Measurements from ENCODE around the gene CA5B.

CA5B gene

DNA sequence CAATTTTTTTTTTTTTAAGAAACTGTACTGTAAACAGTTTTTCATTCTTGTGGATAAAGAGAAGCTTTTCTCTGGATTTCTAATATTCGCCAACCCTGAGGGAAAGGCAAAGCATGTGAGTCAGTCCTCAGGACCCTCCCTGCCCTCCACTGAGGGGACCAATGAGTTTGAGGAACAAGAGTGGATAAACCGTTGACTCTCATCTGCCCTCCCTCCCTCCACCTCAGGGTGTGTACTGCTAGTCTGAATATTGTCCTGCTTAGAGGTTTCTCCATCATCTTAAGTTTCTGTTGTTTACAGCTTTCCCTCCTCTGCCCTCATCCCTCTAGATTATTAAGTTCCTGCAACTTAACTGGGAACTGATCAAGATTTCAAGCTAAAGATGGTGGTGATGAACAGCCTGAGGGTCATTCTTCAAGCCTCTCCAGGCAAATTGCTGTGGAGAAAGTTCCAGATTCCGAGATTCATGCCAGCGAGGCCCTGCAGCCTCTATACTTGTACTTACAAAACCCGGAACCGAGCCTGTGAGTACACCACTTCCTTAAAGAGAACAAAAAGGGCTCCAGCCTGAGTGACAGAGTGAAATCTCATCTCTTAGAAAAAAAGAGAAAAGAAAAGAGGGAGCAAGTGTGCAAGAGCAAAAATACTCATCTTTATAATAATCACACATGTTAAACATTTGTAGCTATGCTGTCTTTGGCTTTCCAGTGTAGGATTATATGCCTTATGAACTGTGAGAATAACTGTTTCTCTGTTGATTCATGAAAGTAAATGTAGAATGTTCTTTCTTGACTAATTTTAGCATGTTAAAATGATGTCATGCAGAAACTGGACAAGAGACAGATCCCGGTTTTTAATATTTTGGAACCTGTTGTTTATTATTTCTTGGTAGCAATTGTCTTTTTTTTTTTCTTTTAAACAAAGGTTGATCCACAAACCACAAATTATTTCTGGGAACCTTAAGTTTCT is 11.9 kb downstream of the CA5B start:
- Histone ChIP-seq H4K20me1 (ENCODE audit: insufficient read depth, low read length) (no peaks in the 10 kb centered on the region), H3K4me1 (ENCODE audit: insufficient read depth, low read length, severe bottlenecking) (peaks cover 19% of the 10 kb centered on the region), H3K27ac (ENCODE audit: low read depth, low read length, poor library complexity, severe bottlenecking) (peak overlapping the region; percentile 59), H3K4me3 (ENCODE audit: low read depth, low read length, poor library complexity, severe bottlenecking) (no peak overlapping the region), H3K4me2 (ENCODE audit: low read length) (peak overlapping the region; percentile 6; the same call in 1 of the 2 replicates), H3F3A (ENCODE audit: insufficient read depth, low read length) (no peaks in the 10 kb centered on the region), H3K27me3 (ENCODE audit: insufficient read depth, low read length) (no peaks in the 10 kb centered on the region), H3K36me3 (ENCODE audit: insufficient read depth, low read length) (no peaks in the 10 kb centered on the region), H3K9me3 (ENCODE audit: low read length) (no peaks in the 10 kb centered on the region), H3K9me2 (ENCODE audit: low read depth, low read length) (no peaks in the 10 kb centered on the region), H3K9ac (ENCODE audit: low read length) (no peak overlapping the region; the same call in none of the 2 replicates), H2AFZ (ENCODE audit: low read length) (0 out of 2 replicates have a peak overlapping the region, but pooled peaks have one; percentile 87), H3K79me2 (ENCODE audit: insufficient read depth, low read length) (no peaks in the 10 kb centered on the region)
- no peak for TF ChIP-seq EZH2 (IDR thresholded peaks at IDR 0.05; ENCODE audit: borderline replicate concordance, low read length)
- TF ChIP-seq, protein P1, sequence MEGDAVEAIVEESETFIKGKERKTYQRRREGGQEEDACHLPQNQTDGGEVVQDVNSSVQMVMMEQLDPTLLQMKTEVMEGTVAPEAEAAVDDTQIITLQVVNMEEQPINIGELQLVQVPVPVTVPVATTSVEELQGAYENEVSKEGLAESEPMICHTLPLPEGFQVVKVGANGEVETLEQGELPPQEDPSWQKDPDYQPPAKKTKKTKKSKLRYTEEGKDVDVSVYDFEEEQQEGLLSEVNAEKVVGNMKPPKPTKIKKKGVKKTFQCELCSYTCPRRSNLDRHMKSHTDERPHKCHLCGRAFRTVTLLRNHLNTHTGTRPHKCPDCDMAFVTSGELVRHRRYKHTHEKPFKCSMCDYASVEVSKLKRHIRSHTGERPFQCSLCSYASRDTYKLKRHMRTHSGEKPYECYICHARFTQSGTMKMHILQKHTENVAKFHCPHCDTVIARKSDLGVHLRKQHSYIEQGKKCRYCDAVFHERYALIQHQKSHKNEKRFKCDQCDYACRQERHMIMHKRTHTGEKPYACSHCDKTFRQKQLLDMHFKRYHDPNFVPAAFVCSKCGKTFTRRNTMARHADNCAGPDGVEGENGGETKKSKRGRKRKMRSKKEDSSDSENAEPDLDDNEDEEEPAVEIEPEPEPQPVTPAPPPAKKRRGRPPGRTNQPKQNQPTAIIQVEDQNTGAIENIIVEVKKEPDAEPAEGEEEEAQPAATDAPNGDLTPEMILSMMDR (IDR thresholded peaks at IDR 0.05; ENCODE audit: low read length) = no peak

DNA sequence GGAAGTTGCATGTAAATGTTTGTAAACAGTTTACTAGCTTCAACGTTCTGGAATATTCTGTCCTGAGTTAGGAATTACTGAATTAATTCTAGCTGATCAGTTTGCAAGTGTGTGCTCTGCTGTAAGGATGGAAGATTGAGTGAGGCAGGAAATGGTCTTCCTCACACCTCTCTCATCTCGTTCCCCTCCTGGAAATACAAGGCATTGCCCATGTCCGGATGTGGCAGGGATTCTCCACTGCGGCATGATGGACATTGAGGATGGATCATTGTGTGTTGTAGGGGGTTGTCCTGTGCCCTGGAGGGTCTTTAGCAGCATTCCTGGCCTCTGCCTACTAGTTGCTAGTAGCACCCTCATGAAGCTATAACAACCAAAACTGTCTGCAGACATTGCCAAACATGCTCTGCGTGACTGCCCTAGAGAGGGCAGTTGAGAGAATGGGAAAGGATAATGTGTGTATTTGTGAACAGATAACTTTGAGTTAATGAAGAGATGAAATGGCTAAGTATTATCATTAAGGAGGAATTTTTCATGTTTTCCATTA is 12.6 kb downstream of the CA5B start:
- no peaks in the 10 kb centered on the region for H3K36me3 ChIP-seq (ENCODE audit: insufficient read depth, low read length)
- no peaks in the 10 kb centered on the region for H3F3A ChIP-seq (ENCODE audit: insufficient read depth, low read length)
- no peaks in the 10 kb centered on the region for H3K9me3 ChIP-seq (ENCODE audit: low read length)
- no peaks in the 10 kb centered on the region for H4K20me1 ChIP-seq (ENCODE audit: insufficient read depth, low read length)
- peaks cover 19% of the 10 kb centered on the region for H3K4me1 ChIP-seq (ENCODE audit: insufficient read depth, low read length, severe bottlenecking)
- no peaks in the 10 kb centered on the region for H3K79me2 ChIP-seq (ENCODE audit: insufficient read depth, low read length)
- TF ChIP-seq EZH2 (IDR thresholded peaks at IDR 0.05; ENCODE audit: borderline replicate concordance, low read length) = no peak
- TF ChIP-seq, protein P1 (IDR thresholded peaks at IDR 0.05; ENCODE audit: low read length) = no peak
- H3K9ac ChIP-seq (ENCODE audit: low read length) = no peak overlapping the region; the same call in 1 of the 2 replicates
- no peaks in the 10 kb centered on the region for H3K27me3 ChIP-seq (ENCODE audit: insufficient read depth, low read length)
- no peak overlapping the region for H2AFZ ChIP-seq (ENCODE audit: low read length)
- H3K27ac ChIP-seq (ENCODE audit: low read depth, low read length, poor library complexity, severe bottlenecking) = no peak overlapping the region
- H3K4me3 ChIP-seq (ENCODE audit: low read depth, low read length, poor library complexity, severe bottlenecking) = no peak overlapping the region
- H3K9me2 ChIP-seq (ENCODE audit: low read depth, low read length) = no peaks in the 10 kb centered on the region
- 0 out of 2 replicates have a peak overlapping the region, but pooled peaks have one; percentile 6 for H3K4me2 ChIP-seq (ENCODE audit: low read length)

DNA sequence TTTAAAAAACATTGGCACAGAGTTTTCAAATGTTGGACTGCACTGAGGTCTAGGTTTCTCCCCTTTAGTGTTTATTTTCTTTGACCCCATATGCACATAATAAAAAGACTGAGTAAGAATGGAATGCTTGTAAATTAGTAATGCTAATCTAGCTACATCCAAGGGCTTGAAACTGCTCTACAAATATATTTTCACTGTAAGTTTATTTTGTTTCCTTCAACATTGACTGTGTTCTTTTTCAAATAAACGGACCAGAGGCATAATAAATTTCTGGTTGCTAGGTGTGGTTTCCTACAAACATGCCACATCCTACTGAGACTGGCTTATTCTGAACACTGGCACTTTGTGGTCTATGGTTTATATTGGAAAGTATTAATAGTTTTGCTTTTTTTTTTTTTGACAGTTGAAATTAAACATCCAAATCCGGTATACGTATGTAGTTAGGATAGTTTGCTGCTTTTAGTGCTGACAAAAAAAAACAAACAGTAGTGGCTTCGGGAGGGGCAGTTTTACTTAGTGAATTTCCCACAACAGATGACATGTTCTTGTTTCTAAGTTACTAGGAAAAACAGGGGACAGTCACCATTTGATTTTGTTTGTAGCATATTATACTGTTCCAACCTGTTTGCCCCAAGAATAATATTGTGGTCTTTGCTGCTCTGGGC is 13.2 kb downstream of the CA5B start:
- Histone ChIP-seq H3K4me3 (ENCODE audit: low read depth, low read length, poor library complexity, severe bottlenecking) (no peak overlapping the region), H2AFZ (ENCODE audit: low read length) (no peak overlapping the region), H3K9me2 (ENCODE audit: low read depth, low read length) (no peaks in the 10 kb centered on the region), H3K4me1 (ENCODE audit: insufficient read depth, low read length, severe bottlenecking) (peaks cover 19% of the 10 kb centered on the region), H3F3A (ENCODE audit: insufficient read depth, low read length) (no peaks in the 10 kb centered on the region), H3K9ac (ENCODE audit: low read length) (no peak overlapping the region), H4K20me1 (ENCODE audit: insufficient read depth, low read length) (no peaks in the 10 kb centered on the region), H3K4me2 (ENCODE audit: low read length) (no peak overlapping the region), H3K27ac (ENCODE audit: low read depth, low read length, poor library complexity, severe bottlenecking) (no peak overlapping the region), H3K36me3 (ENCODE audit: insufficient read depth, low read length) (no peaks in the 10 kb centered on the region), H3K9me3 (ENCODE audit: low read length) (no peaks in the 10 kb centered on the region), H3K27me3 (ENCODE audit: insufficient read depth, low read length) (no peaks in the 10 kb centered on the region), H3K79me2 (ENCODE audit: insufficient read depth, low read length) (no peaks in the 10 kb centered on the region)
- TF ChIP-seq EZH2 (IDR thresholded peaks at IDR 0.05; ENCODE audit: borderline replicate concordance, low read length) = no peak
- TF ChIP-seq, protein P1 (IDR thresholded peaks at IDR 0.05; ENCODE audit: low read length) = no peak

Measured in OCI-LY1 (cell line).